ENCODE measurements around the gene DTL.

DTL gene

GRCh38 chr1:212137854-212138253 lies 102.3 kb downstream of the DTL start:
- DNase-seq: no peak

DNA sequence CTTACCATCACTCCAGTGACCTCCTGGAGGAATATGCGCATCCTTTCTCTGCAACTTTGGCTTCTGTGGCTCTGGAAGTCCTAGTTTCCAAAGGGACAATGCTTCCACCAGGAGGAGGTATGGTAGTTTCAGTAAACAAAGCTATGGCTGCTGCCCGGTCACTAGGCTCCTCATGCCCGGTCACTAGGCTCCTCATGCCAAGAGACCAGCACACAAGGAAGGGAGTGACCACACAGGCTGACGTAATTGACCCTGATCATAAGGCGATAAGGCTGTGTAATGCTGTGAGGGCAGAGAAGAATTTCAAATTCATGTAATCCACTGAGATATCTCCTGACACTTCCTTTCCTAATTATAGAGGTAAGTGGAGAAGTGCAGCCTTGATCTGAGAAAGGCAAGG lies 102.9 kb downstream of the DTL start:
- DNase-seq: no peak

- no peak for DNase-seq
Observed at GRCh38 chr1:212139526-212140135, 104.1 kb downstream of the DTL start.

DNA sequence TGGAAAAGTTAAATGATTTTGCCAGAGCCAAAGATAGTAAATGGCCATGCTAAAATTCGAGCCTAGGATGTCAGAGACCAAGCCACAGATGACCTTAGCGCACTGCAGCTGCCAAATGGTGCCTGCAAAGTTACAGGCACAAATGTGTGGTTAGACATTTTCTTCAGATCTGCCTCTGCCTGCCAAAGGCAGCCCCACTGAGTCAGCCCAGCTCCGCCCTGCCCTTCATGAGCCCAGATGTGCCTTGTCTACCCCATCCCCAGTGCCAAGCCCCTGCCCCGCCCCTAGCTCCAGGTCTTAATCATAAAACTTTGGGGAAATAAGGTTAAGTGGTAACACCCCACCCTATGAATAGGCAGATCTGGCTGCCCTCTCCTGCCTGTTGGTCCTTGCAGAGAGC lies 105.9 kb downstream of the DTL start:
- no peak for DNase-seq

- DNase-seq: no peak
Observed at GRCh38 chr1:212142883-212143530, 107.5 kb downstream of the DTL start.

- no peak for DNase-seq
Observed at GRCh38 chr1:212147581-212148033, 112.1 kb downstream of the DTL start.

GRCh38 chr1:212149566-212149965 lies 114.0 kb downstream of the DTL start:
- DNase-seq: no peak

DNA sequence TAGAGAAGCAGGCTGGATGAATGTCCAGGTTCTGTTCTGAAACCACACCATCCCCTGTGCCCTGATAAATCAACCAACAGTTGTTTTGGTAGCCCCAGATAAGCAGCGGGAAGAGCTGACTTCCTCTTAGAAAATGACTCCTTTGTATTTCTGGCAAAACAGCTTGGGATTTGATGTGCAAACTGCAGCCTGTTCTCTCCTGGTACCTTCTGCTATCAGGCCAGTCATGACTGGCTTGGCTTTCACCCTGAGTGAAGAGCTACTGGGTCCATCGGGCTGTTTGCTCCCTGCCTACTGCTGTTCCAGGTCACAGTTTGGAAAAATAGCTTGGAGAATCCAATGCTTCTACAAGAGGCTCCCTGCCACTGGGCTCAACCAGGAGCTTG lies 116.8 kb downstream of the DTL start:
- no peak for DNase-seq

DNA sequence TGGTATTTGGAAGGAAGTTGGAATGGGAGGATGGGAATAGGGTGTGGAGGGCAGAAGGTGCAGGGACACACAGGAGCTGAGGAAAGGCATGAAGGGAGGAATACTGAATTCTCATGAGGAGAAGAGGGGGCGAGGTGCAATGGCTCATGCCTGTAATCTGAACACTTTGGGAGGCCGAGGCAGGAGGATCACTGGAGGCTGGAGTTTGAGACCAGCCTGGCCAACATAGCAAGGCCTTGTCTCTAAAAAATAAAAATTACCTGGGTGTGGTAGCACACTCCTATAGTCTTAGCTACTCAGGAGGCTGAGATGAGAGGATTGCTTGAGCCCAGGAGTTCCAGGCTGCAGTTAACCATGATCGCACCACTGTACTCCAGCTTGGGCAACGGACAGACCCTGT lies 117.3 kb downstream of the DTL start:
- no peak for DNase-seq

DNA sequence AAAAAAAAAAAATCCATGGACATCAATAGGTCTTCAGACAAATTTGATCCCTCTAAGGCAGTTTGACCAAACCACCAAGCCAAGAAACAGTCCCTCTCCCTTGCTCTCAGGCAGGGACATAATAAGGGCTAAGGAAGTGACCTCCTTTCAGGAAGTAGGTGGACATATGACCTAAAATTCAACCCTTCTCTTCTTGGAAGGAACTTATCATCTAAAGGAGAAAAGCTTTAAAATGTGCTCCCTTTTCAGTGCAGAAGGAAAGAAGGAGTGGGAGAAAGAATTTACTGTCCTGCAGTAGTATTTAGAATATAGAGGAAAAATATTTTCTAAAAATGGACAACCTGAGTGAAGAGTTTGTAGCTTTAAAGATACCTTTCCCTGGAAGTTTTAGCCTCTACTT lies 118.1 kb downstream of the DTL start:
- no peak for DNase-seq

Measured in CD4-positive, alpha-beta T cell treated with Interferon gamma for 1 hour (primary cell).